Measurements from ENCODE around the gene PPIA. TPM values are rescaled to one million over a fixed set of nuclear protein-coding genes. Genes with fewer than 3 reads are reported as not detected.
"Not testable (repeated sequence)": the region's sequence is repeated elsewhere in the genome, so short reads cannot be mapped to it uniquely, and the experiment has no call there.

PPIA gene
- total RNA-seq, 2 experiments from 2014 or later = 2,573 to 2,935 TPM

GRCh38 chr7:44843440-44843839 is 47.0 kb downstream of the PPIA start:
- CTCF ChIA-PET (ENCODE audit: unreplicated experiment) = interaction anchor here (1.7 kb wide), 1 partner anchor 237 kb away, joined by 3 read pairs; the partner anchor contains the start of gene OGDH
- H3K4me2 ChIP-seq (ENCODE audit: low read length); H3K9me2 ChIP-seq (ENCODE audit: insufficient read depth, low read length); DNase-seq (ENCODE audit: low spot score); H2AFZ ChIP-seq (ENCODE audit: low read length); H3K9me3 ChIP-seq (ENCODE audit: low read length); H3K4me3 ChIP-seq (ENCODE audit: low read depth, low read length, poor library complexity, severe bottlenecking); H3K27ac ChIP-seq (ENCODE audit: low read depth, low read length, poor library complexity, severe bottlenecking); BruUV-seq (replicated peaks): not testable (repeated sequence)
- peaks cover 19% of the 10 kb centered on the region for H3K4me1 ChIP-seq (ENCODE audit: insufficient read depth, low read length, poor library complexity, severe bottlenecking)
- intact Hi-C loops (cut with micrococcal nuclease; ENCODE audit: unreplicated experiment) = loop anchor here (10.0 kb wide), 1 partner anchor 271 kb away; the partner anchor contains the start of gene TBRG4
- peaks cover 36% of the 10 kb centered on the region for H4K20me1 ChIP-seq (ENCODE audit: insufficient read depth, low read length)
- H3K79me2 ChIP-seq (ENCODE audit: insufficient read depth, low read depth, low read length) = peaks cover 87% of the 10 kb centered on the region
- H3K36me3 ChIP-seq (ENCODE audit: insufficient read depth, low read length) = peaks cover 61% of the 10 kb centered on the region
- POLR2A ChIA-PET = interaction anchor here (0.5 kb wide), 1 partner anchor 791 kb away, joined by 4 read pairs; no protein-coding TSS in a partner anchor

GRCh38 chr7:44845451-44845850 is 49.0 kb downstream of the PPIA start:
- H4K20me1 ChIP-seq (ENCODE audit: insufficient read depth, low read length) = peaks cover 36% of the 10 kb centered on the region
- H2AFZ ChIP-seq (ENCODE audit: low read length) = no peak overlapping the region
- CTCF ChIA-PET (ENCODE audit: unreplicated experiment) = no interaction called here
- peaks cover 33% of the 10 kb centered on the region for H3K4me1 ChIP-seq (ENCODE audit: insufficient read depth, low read length, poor library complexity, severe bottlenecking)
- peaks cover 82% of the 10 kb centered on the region for H3K79me2 ChIP-seq (ENCODE audit: insufficient read depth, low read depth, low read length)
- H3K4me2 ChIP-seq (ENCODE audit: low read length) = peak overlapping the region; percentile 81
- no peak for TF ChIP-seq EZH2phosphoT487 (IDR thresholded peaks at IDR 0.05; ENCODE audit: borderline replicate concordance, low read depth, low read length)
- no peak for TF ChIP-seq CTCF (conservative IDR thresholded peaks at IDR 0.05; ENCODE audit: low read length)
- H3K27ac ChIP-seq (ENCODE audit: low read depth, low read length, poor library complexity, severe bottlenecking) = no peak overlapping the region
- POLR2A ChIA-PET = interaction anchor here (0.6 to 2.1 kb wide), 6 partner anchors 17 to 250 kb away, joined by 3 to 10 read pairs (median 4); no protein-coding TSS in a partner anchor
- intact Hi-C loops (cut with micrococcal nuclease; ENCODE audit: unreplicated experiment) = loop anchor here (5.0 to 10.0 kb wide), 2 partner anchors 77 to 269 kb away; partner anchors contain the start of gene TBRG4
- peak overlapping the region; percentile 88 for H3K4me3 ChIP-seq (ENCODE audit: low read depth, low read length, poor library complexity, severe bottlenecking)
- peaks cover 45% of the 10 kb centered on the region for H3K36me3 ChIP-seq (ENCODE audit: insufficient read depth, low read length)
- no peak for DNase-seq (ENCODE audit: low spot score)
- TSS peak; percentile 66 for BruUV-seq (replicated peaks)
- H3K9me2 ChIP-seq (ENCODE audit: insufficient read depth, low read length) = no peaks in the 10 kb centered on the region
- no peaks in the 10 kb centered on the region for H3K9me3 ChIP-seq (ENCODE audit: low read length)

- peaks cover 36% of the 10 kb centered on the region for H4K20me1 ChIP-seq (ENCODE audit: insufficient read depth, low read length)
- H3K79me2 ChIP-seq (ENCODE audit: insufficient read depth, low read depth, low read length) = peaks cover 73% of the 10 kb centered on the region
- H2AFZ ChIP-seq (ENCODE audit: low read length); CTCF ChIA-PET (ENCODE audit: unreplicated experiment); H3K9me2 ChIP-seq (ENCODE audit: insufficient read depth, low read length); BruUV-seq (replicated peaks); H3K9me3 ChIP-seq (ENCODE audit: low read length); DNase-seq (ENCODE audit: low spot score): not testable (repeated sequence)
- H3K27ac ChIP-seq (ENCODE audit: low read depth, low read length, poor library complexity, severe bottlenecking) = peak overlapping the region; percentile 86
- H3K36me3 ChIP-seq (ENCODE audit: insufficient read depth, low read length) = peaks cover 35% of the 10 kb centered on the region
- peaks cover 33% of the 10 kb centered on the region for H3K4me1 ChIP-seq (ENCODE audit: insufficient read depth, low read length, poor library complexity, severe bottlenecking)
- intact Hi-C loops (cut with micrococcal nuclease; ENCODE audit: unreplicated experiment) = loop anchor here (5.0 to 10.0 kb wide), 2 partner anchors 76 to 268 kb away; partner anchors contain the start of gene TBRG4
- H3K4me3 ChIP-seq (ENCODE audit: low read depth, low read length, poor library complexity, severe bottlenecking) = peak overlapping the region; percentile 88
- peak overlapping the region; percentile 81 for H3K4me2 ChIP-seq (ENCODE audit: low read length)
- POLR2A ChIA-PET = interaction anchor here (0.5 to 2.1 kb wide), 16 partner anchors 11 to 274 kb away, joined by 3 to 12 read pairs (median 4); no protein-coding TSS in a partner anchor
Observed at GRCh38 chr7:44846390-44846789, 49.9 kb downstream of the PPIA start.
